Psoas muscle (tissue), 8 donors: ENCODE measurements around the gene DMRT2. TPM values are rescaled to one million over a fixed set of nuclear protein-coding genes. Genes with fewer than 3 reads are reported as not detected.
A peak's percentile ranks its signal among the peaks of the same experiment; 100 is the strongest.

Source experiments
- ATAC-seq, 4 donors: fragments of 200-7000 bp; cut with Tn5 transposase; one replicate each; pipeline ENCODE4 v1.9.1; 2020; ENCODE audit warnings: moderate library complexity in 3 of 4, mild to moderate bottlenecking in 2 of 4
- DNase-seq, 2 donors: peaks; one replicate each; pipeline ENCODE4 v3.0.0-alpha.2; 2020
- H3K27ac ChIP-seq: fragments of 200-600 bp; one replicate; pipeline ENCODE4 v1.8.0; 2022
- H3K27me3 ChIP-seq, 3 donors: fragments of 200-600 bp in 1 of 3; one replicate each; pipeline versions ENCODE4 v1.6.1 to v1.8.0; 2013 to 2022; ENCODE audit warnings: low read length in 2 of 3, mild to moderate bottlenecking in 2 of 3, moderate library complexity in 1 of 3; ENCODE audit not compliant: insufficient read depth in 3 of 3
- H3K36me3 ChIP-seq, 2 donors: fragments of 200-600 bp in 1 of 2; one replicate each; pipeline versions ENCODE4 v1.6.1 to v1.8.0; 2013 to 2022; ENCODE audit warnings: low read depth in 1 of 2, mild to moderate bottlenecking in 1 of 2, moderate library complexity in 1 of 2; ENCODE audit not compliant: insufficient read depth in 1 of 2
- H3K4me1 ChIP-seq: fragments of 200-600 bp; one replicate; pipeline ENCODE4 v1.8.0; 2022
- H3K4me3 ChIP-seq: fragments of 200-600 bp; one replicate; pipeline ENCODE4 v1.8.0; 2022; ENCODE audit warnings: mild to moderate bottlenecking
- H3K9me3 ChIP-seq: fragments of 200-600 bp; one replicate; pipeline ENCODE4 v1.8.0; 2022
- WGBS, 3 donors: extraction: QIAGEN DNeasy Blood & Tissue Kit; methylation state at CpG; one replicate each; pipeline versions ENCODE4 v1.1.6 to v1.1.7; 2013; 5-methylcytosine and 5-hydroxymethylcytosine counted together
- intact Hi-C, 2 donors: fragments of 100-400 bp; cut with DNase I; formaldehyde crosslinking; loops; one replicate each; pipeline versions ENCODE4 v1.11.0 to v1.14.2; 2022
- polyA plus RNA-seq, 3 donors: library from polyadenylated mRNA; stranded (reverse); fragments of 200-250 nt; gene quantifications; one replicate each; pipeline ENCODE4 v1.2.3, GENCODE V29; 2013
- total RNA-seq, 4 donors: library from RNA; stranded (reverse); fragmentation: NEBNext Ultra II Directional in 2 of 4; extraction: Animal tissue kit (Norgen Biotek cat#: 25700) in 2 of 4; gene quantifications; one replicate each; pipeline versions ENCODE4 v1.2.1 to v1.2.4, GENCODE V29; 2021 to 2023
- TF ChIP-seq, protein P1 (sequence below): fragments of 200-600 bp; IDR thresholded peaks from one replicate; pipeline ENCODE4 v1.8.0; 2022; ENCODE audit warnings: antibody characterized with exemption
- donor health status: healthy with polysubstance abuse.
- donor health status: DM: no; HTN: no; CAD: no; lungs with moderate emphysema.
- donor health status: Bipolar disorder and iron deficiency.
- donor health status: healthy.
- donor health status: DM: yes; HTN: yes; CAD: no.
- donor health status: DM: no; HTN: no; CAD: no.
- donor health status: DM: no; HTN: no; CAD: no.
- donor health status: DM: yes; HTN: yes; CAD: no.

DMRT2 gene
- total and polyA plus RNA-seq, 7 donors: 0.43 to 6.8 (median 1.9) TPM

DNA sequence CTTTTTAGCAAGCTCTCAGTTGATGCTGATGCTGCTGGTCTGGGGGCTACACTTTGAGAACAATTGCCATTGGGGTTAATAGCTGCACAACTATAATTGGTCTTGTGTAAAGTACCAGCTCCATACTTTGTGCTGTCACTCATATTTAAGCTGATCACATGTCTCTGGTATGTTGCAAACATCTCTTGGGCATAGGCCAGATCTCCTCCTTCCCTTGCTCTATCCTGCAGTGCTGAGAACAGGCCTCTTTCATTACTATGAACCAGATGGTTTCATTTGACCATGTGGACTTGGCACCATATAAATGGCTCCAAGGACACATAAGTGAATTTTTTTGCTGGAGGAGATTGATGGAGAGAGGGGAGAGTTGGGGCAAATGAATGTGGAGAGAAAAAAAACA lies 48.4 kb downstream of the DMRT2 start:
- Histone ChIP-seq H3K27me3 (no peaks in the 10 kb centered on the region), H3K36me3 (no peaks in the 10 kb centered on the region), H3K27ac (no peak overlapping the region), H3K9me3 (no peaks in the 10 kb centered on the region), H3K4me1 (no peaks in the 10 kb centered on the region), H3K4me3 (no peak overlapping the region)
- DNase-seq: no peak
- TF ChIP-seq, protein P1, sequence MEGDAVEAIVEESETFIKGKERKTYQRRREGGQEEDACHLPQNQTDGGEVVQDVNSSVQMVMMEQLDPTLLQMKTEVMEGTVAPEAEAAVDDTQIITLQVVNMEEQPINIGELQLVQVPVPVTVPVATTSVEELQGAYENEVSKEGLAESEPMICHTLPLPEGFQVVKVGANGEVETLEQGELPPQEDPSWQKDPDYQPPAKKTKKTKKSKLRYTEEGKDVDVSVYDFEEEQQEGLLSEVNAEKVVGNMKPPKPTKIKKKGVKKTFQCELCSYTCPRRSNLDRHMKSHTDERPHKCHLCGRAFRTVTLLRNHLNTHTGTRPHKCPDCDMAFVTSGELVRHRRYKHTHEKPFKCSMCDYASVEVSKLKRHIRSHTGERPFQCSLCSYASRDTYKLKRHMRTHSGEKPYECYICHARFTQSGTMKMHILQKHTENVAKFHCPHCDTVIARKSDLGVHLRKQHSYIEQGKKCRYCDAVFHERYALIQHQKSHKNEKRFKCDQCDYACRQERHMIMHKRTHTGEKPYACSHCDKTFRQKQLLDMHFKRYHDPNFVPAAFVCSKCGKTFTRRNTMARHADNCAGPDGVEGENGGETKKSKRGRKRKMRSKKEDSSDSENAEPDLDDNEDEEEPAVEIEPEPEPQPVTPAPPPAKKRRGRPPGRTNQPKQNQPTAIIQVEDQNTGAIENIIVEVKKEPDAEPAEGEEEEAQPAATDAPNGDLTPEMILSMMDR: no peak
- no peak for ATAC-seq
- intact Hi-C loops: loop anchor here in 1 of 2 donors (5.0 kb wide), 1 partner anchor 519 kb away; no protein-coding TSS in a partner anchor

DNA sequence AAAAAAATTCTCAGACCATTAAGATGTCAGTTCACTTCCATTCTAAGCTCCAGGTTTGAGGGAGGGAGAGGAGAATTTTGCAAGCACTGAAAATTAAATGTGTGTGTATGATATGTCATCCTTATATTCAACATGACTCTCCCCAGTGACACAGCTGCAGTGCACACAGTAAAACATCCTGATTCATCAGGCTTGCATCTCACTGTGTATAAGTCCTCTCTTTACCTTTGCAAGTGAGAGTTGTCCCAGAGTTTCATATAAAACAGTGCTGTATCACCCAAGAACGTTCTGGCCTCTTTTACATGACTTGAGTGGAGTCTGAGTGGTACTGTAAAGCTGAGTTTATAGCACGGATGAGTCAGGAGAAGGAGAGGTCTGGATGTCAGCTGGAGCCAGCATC lies 50.0 kb downstream of the DMRT2 start:
- Histone ChIP-seq H3K4me3 (no peak overlapping the region), H3K27ac (no peak overlapping the region), H3K27me3 (no peaks in the 10 kb centered on the region), H3K4me1 (no peaks in the 10 kb centered on the region), H3K36me3 (no peaks in the 10 kb centered on the region), H3K9me3 (no peaks in the 10 kb centered on the region)
- TF ChIP-seq, protein P1: no peak
- WGBS, 3 donors: 68 to 75% (median 72%) methylated on average over 2 of the region's 2 CpGs
- DNase-seq (no peak), ATAC-seq (no peak)
- intact Hi-C loops: loop anchor here in 1 of 2 donors (5.0 kb wide), 1 partner anchor 327 kb away; no protein-coding TSS in a partner anchor

DNA sequence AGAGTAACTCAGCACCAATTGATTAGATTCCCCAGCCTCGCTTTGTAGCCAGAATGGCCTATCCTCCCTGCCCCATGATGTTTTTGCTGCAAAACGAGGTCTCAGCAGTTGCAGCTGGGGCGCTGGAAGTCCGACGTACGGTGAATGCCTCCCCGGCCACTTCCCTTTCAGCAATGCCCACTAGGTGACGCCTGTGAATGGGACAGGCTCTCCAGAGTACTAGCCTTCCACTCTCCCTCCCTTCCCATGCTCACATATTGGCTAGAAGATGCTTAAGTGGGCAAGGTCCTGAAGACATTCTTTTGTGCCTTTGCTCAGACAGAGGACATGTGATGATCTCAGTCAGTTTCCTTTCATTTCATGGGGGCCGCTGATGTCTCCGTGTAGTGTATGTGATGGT lies 50.8 kb downstream of the DMRT2 start:
- no peak overlapping the region for H3K4me3 ChIP-seq
- no peaks in the 10 kb centered on the region for H3K4me1 ChIP-seq
- WGBS, 3 donors: 14 to 15% (median 15%) methylated on average over 10 of the region's 10 CpGs
- no peak overlapping the region for H3K27ac ChIP-seq
- ATAC-seq: peak in 3 of 4 donors; percentile 48 to 76 (median 72)
- intact Hi-C loops: loop anchor here in 1 of 2 donors (5.0 kb wide), 1 partner anchor 326 kb away; no protein-coding TSS in a partner anchor
- TF ChIP-seq, protein P1: peak; percentile 55
- no peaks in the 10 kb centered on the region for H3K36me3 ChIP-seq
- H3K9me3 ChIP-seq: peaks cover 3% of the 10 kb centered on the region
- H3K27me3 ChIP-seq: no peaks in the 10 kb centered on the region
- DNase-seq: peak; percentile 38 to 63

DNA sequence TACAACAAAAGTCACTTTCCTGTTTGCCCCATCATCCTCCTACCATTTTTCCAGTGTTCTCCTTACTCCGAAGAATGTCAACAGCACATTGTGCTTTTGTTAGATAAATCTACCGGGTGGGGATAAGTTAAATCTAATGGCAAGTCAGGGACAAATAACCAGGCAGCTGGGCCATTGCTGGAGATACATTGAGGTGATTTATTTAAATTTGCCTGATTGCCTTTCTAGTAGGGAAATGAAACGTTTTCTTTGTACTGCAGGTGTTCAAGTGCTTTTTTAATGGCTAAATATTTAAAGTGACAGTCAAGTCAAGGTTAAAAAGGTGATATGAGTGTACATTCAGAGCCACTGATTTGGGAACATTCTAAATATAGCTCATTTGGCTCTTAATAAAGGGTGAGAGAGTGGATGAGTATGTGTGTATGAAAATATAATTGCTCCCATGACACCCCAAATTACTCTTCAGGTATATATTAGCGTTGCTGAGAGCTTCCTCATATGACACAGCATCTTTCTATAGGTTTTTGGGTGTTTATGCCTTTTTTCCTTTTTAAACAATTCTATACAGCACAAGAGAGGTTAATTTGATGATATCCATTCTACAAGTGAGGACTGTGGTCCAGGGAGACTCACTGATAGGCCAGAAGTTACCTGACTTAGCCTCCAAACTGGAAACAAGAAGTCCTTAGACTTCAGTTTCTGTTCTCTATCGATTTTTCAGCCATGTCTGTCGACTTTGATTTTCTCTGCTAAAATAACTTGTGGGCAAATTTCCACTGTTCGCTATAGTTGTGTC lies 51.9 kb downstream of the DMRT2 start:
- H3K4me1 ChIP-seq: no peaks in the 10 kb centered on the region
- TF ChIP-seq, protein P1: no peak
- intact Hi-C loops: loop anchor here in 1 of 2 donors (5.0 kb wide), 1 partner anchor 325 kb away; no protein-coding TSS in a partner anchor
- H3K9me3 ChIP-seq: peaks cover 6% of the 10 kb centered on the region
- ATAC-seq (no peak), DNase-seq (no peak)
- WGBS, 3 donors: 65 to 73% (median 66%) methylated on average over 7 of the region's 7 CpGs
- no peaks in the 10 kb centered on the region for H3K36me3 ChIP-seq
- no peaks in the 10 kb centered on the region for H3K27me3 ChIP-seq
- H3K27ac ChIP-seq: no peak overlapping the region
- no peak overlapping the region for H3K4me3 ChIP-seq
